SHP77 treated with DMSO at 0.1 percent for 48 hours (cell line): ENCODE measurements around the gene OPCML.

Source experiments
- DNase-seq: peaks from one replicate; lab custom pipeline; 2025; lab: John Stamatoyannopoulos, UW

The OPCML gene

GRCh38 chr11:132610216-132610615 lies 922.1 kb downstream of the OPCML start:
- no peak for DNase-seq

GRCh38 chr11:132607575-132607974 lies 924.7 kb downstream of the OPCML start:
- DNase-seq, result no peak

GRCh38 chr11:132605825-132606570 lies 926.3 kb downstream of the OPCML start:
- no peak for DNase-seq

- no peak for DNase-seq
Observed at GRCh38 chr11:132604431-132604830, 927.9 kb downstream of the OPCML start.

GRCh38 chr11:132601875-132602274 lies 930.4 kb downstream of the OPCML start:
- no peak for DNase-seq

GRCh38 chr11:132595711-132596134 lies 936.6 kb downstream of the OPCML start:
- no peak for DNase-seq

- no peak for DNase-seq
Observed at GRCh38 chr11:132595246-132595645, 937.1 kb downstream of the OPCML start.

GRCh38 chr11:132590986-132591385 lies 941.3 kb downstream of the OPCML start:
- no peak for DNase-seq

- no peak for DNase-seq
Observed at GRCh38 chr11:132590554-132590953, 941.7 kb downstream of the OPCML start.

- DNase-seq, result no peak
Observed at GRCh38 chr11:132589791-132590190, 942.5 kb downstream of the OPCML start.

- no peak for DNase-seq
Observed at GRCh38 chr11:132588366-132588765, 943.9 kb downstream of the OPCML start.

- no peak for DNase-seq
Observed at GRCh38 chr11:132587716-132588115, 944.6 kb downstream of the OPCML start.

- no peak for DNase-seq
Observed at GRCh38 chr11:132586801-132587200, 945.5 kb downstream of the OPCML start.

- no peak for DNase-seq
Observed at GRCh38 chr11:132579634-132580327, 952.5 kb downstream of the OPCML start.

- no peak for DNase-seq
Observed at GRCh38 chr11:132579136-132579535, 953.2 kb downstream of the OPCML start.

- DNase-seq, result no peak
Observed at GRCh38 chr11:132578580-132578979, 953.7 kb downstream of the OPCML start.

GRCh38 chr11:132576706-132577105 lies 955.6 kb downstream of the OPCML start:
- DNase-seq, result no peak

GRCh38 chr11:132564091-132564885 lies 968.0 kb downstream of the OPCML start:
- DNase-seq, result no peak

GRCh38 chr11:132563050-132563449 lies 969.3 kb downstream of the OPCML start:
- no peak for DNase-seq

- no peak for DNase-seq
Observed at GRCh38 chr11:132561937-132562336, 970.4 kb downstream of the OPCML start.

- DNase-seq, result no peak
Observed at GRCh38 chr11:132559331-132560036, 972.8 kb downstream of the OPCML start.

- DNase-seq, result no peak
Observed at GRCh38 chr11:132556316-132556715, 976.0 kb downstream of the OPCML start.
